ENCODE results near the gene STK32B.

GRCh38 chr4:5098176-5098575, 46.9 kb downstream of the STK32B start:
- TF ChIP-seq CTCF (IDR thresholded peaks at IDR 0.05) (no peak), POLR2A (IDR thresholded peaks at IDR 0.05) (no peak)

Data from upper lobe of left lung (tissue), 4 donors.